Activated CD8-positive, alpha-beta memory T cell treated with anti-CD3 and anti-CD28 coated beads, Interleukin-2, amount 50 U/mL, for 24 hours (primary cell): ENCODE measurements around the gene IER5.

Source experiments
- DNase-seq: peaks from one replicate; pipeline ENCODE4 v3.0.0-alpha.2; 2020; ENCODE audit errors: extremely low read depth

IER5 gene

DNA sequence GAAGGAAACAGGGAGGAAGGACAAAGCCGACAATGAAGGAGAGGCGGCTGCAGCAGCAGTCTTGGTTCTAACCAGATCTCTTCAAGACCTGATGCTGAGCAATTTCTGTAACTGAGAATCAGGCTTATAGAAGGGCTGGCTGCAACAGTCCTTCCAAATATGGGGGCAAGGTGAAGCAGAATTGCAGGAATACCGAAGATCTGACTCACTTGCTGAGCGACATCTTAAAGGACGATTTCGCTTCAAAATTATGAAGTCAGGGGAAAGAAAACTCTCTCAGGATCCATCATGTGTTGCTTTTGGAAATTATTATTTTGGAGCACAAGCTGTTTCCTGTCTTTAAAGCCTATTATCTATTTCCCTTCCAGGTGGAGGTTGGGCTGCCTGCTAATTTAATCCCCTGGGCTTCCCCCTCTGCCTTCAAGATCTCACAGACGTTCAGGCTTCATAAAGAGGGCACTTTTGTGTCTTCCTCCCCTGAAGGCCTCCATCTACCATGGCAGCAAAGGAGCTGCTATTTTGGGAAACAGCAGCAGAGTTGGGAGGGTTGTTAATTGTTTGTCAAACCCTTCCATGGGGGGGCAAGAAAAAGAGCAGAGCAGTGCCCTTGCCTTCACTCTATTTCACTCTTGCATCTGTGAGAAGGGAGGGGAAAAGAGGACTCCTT, 10.8 kb upstream of the IER5 start:
- no peak for DNase-seq

GRCh38 chr1:181079382-181079781, 9.1 kb upstream of the IER5 start:
- no peak for DNase-seq

- no peak for DNase-seq
These were observed 8.6 kb upstream of the IER5 start for GRCh38 chr1:181079920-181080319.

DNA sequence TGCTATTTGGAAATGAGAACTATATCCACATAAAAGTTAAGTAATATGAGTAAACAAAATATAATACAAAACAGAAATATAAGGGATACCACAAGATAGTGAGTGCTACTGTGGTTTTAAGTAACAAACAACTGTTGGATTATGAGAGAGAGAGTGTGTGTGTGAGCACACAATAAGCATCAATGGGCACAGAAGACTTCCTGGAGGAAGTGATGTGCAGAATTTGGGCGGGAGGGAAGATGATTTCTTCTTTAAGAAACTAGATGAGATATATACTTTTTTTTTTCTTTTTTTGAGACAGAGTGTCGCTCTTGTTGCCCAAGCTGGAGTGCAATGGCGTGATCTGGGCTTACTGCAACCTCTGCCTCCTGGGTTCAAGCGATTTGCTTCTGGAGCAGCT, 7.9 kb upstream of the IER5 start:
- DNase-seq, result no peak

DNA sequence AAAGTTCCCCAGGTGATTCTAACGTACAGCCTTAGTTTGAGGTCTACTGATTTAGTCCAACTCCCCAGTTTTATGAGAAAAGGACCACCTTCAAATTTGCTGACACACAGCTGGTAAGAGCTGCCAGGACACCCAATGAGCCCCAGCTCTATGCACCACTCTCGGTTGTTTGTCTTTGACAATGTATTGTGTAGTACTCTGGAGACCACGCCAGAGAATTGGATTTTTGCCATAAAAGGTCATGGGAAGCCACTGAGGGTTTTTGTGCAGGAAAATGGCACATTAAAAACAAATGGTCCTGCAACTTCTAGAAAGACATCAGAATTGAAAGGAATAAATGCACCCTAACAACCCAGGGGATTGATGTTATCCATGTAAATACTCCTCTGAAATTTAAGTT, 7.1 kb upstream of the IER5 start:
- DNase-seq, result no peak

- DNase-seq, result no peak
These were observed 4.5 kb upstream of the IER5 start for GRCh38 chr1:181083842-181084605.

DNA sequence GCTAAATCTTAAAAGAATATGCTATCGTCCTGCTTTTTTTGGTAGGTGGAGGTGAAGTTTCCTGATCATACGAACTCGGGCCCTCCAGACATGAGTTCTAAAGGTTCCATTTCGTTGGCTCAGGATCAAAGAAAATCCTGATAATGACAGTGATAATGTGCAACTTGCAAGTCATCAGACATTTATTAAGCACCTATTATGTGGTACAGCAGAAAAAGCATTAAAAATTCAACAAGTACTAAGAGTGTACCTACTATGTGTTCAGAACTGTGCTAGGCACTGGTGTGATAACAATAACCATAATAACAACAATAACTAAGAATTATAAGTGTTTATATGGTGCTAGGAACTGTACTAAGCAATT, 3.9 kb upstream of the IER5 start:
- no peak for DNase-seq

- DNase-seq, result no peak
These were observed 2.4 kb upstream of the IER5 start for GRCh38 chr1:181086091-181086490.

DNA sequence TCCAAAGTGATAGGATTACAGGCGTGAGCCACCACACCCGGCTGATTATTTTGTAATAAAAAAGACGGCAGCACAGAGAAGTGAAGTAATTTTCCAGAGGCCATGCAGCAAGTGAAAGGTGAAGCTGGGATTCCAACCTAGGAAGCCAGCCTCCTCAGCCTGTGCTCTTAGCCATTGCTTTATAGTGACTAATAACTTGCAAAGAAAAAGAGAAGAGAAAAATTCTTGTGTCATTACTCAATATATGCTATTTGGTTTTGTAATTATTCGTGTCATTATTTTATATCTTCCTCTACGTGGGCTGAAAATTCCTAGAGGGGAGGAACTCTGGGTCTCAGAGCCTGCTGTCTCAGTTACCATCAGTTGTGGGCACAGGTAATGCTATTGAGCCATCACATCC, 1.6 kb upstream of the IER5 start:
- DNase-seq, result no peak

GRCh38 chr1:181087400-181087901, 1.0 kb upstream of the IER5 start:
- no peak for DNase-seq

DNA sequence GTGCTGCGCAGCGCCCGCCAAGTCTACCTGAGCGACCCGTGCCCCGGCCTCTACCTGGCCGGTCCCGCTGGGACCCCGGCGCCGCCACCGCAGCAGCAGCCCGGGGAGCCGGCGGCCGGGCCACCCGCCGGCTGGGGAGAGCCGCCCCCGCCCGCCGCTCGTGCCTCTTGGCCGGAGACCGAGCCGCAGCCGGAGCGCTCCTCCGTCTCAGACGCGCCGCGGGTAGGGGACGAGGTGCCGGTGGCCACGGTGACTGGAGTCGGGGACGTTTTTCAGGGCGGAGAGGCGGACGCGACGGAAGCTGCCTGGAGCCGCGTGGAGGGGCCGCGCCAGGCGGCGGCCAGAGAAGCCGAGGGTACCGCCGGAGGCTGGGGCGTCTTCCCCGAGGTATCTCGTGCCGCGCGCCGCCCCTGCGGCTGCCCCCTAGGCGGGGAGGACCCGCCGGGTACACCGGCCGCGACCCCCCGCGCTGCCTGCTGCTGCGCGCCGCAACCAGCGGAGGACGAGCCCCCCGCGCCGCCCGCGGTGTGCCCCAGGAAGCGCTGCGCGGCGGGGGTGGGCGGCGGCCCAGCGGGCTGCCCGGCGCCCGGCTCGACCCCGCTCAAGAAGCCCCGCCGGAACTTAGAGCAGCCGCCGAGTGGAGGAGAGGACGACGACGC, 646 bp downstream of the IER5 start:
- DNase-seq, result no peak

DNA sequence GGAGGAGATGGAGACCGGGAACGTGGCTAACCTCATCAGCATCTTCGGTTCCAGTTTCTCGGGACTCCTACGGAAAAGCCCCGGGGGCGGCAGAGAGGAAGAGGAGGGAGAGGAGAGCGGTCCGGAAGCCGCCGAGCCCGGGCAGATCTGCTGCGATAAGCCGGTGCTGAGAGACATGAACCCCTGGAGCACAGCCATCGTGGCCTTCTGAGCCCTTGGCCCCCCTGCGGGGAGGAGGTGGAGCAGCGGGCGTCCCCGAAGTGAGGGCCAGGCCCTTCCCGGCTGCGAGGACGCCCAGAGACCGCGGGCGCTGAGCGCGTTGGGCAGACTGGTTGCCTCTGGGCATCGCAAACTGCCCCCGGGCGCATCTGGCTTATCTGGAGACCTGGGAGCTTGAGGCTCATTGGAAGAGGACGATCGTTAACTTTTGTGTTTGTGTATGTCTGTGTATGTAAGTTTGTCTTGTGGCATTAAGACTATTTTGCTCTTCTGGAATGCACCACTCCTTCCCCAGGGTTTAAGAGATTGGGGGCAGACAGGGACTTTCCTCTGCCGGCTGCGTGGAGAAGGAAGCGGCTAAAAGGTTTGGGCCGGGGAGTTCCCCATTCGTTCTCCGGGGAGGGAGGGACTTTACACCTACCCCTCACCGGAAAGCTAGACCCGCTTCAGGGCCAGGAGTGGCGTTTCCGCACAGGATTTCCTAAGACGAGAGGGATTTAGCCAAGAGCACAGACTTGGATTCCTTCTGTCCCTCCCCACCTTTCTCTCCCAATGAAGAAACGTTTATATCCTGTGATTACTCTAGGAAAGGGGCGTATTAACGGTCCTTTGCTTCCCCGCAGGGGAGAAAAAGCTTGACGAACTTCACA, 1.4 kb downstream of the IER5 start:
- DNase-seq, result no peak

- DNase-seq, result no peak
These were observed 2.2 kb downstream of the IER5 start for GRCh38 chr1:181090641-181091126.

DNA sequence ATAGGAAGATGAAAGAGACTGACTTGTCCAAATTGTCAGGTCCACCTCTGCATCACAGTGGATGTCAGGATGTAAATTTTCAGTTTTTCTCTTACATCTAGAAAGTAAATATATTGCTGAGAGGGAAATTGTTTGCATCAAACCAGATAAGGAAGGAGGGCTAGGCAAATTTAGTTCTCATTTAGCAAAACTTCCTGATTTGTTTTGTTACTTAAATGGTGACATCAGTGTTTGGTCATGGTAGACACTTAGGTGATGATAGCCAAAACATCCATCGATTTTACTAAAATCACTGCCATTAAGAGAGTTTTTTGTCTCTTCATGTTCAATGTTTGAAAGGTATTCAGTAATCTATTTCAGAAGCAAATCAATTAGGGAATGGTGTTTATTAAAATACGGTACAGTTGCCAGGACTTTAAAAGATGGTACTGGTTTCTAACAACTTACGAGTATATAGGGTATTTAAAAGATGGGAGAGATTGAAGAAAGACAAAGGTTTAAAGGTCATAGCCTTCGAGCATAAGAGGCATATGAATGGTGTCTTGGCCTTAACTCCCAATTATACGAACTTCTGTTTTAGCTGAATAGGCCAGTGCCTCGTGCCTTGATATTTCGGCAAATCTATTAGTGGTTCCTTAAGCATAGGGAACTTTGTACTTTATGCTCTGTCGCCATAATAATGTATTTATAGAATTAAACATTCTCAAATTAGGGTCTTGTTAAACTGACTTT, 3.0 kb downstream of the IER5 start:
- DNase-seq, result no peak

- no peak for DNase-seq
These were observed 3.6 kb downstream of the IER5 start for GRCh38 chr1:181092056-181092455.

GRCh38 chr1:181092883-181093458, 4.5 kb downstream of the IER5 start:
- DNase-seq, result no peak

DNA sequence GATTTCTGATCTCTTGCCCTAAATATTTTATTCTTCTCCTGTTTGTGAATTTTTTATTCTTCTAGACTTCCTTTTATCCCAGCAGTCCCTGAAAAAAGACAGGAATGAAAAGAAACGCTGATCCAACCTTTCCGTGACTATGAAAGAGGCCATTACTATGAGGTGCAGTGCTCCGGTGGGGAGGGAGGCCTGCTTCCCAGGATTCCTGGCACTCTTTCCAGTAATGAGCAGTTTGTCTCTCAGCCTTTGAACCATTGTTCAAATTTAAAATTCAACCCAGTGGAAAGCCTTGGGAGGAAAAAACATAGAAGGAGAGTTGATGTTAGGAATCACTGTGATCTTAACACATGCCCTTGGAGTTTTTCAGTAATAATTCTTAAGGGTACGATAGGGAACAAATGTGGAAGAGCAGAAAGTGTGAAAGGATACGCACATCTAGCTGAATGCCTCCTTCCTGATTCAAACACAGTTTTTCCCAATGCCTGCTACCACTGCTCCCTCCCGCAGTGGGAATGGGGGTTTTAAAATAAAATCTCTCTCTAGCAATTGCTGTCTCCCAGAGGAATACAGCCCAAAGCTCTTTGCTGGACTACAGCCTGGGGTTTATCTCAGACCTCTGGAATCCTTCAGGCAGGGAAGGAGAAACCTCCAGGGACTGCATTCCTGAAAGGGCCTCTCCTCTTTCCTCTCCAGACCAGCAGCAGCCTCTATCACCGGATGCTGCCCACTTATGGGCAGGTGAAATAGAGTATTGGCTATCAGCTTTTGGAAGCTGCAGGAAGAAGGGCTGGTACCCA, 6.1 kb downstream of the IER5 start:
- DNase-seq, result no peak

DNA sequence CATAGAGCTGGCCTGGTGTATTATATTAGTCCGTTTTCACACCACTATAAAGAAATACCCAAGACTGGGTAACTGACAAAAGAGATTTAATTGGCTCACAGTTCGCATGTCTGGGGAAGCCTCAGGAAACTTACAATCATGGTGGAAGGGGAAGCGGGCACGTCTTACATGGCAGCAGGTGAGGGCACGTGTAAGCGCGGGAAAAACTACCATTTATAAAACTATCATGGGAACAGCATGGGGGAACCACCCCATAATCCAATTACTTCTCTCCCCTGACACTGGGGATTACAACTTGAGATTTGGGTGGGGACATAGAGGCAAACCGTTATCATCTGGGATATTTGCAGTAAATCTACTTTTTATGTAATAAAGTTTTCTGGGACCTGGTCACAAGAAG, 6.8 kb downstream of the IER5 start:
- no peak for DNase-seq

- DNase-seq, result no peak
These were observed 7.3 kb downstream of the IER5 start for GRCh38 chr1:181095763-181096184.

- no peak for DNase-seq
These were observed 8.7 kb downstream of the IER5 start for GRCh38 chr1:181097242-181097641.
